ENCODE measurements around the gene CACFD1.

- no peak for TF ChIP-seq CTCF (IDR thresholded peaks at IDR 0.05)
- no peak for TF ChIP-seq POLR2A (IDR thresholded peaks at IDR 0.05)
- TF ChIP-seq EP300 (IDR thresholded peaks at IDR 0.05), result no peak
These were observed 10.7 kb downstream of the CACFD1 start for GRCh38 chr9:133470427-133470924.

All from sigmoid colon (tissue), 4 donors.